Measurements from ENCODE around the gene SRSF5. TPM values are rescaled to one million over a fixed set of nuclear protein-coding genes. Genes with fewer than 3 reads are reported as not detected.

SRSF5 gene
- total and polyA plus RNA-seq, 2 of the 8 experiments (the other 6 are each of a cell fraction or from before 2014, with no cell fraction given) = 101 to 238 TPM

GRCh38 chr14:69741055-69741454 is 25.9 kb upstream of the SRSF5 start:
- no peak overlapping the region for H4K8ac ChIP-seq (ENCODE audit: extremely low read depth, insufficient read depth, low read length)
- TF ChIP-seq JUN (IDR thresholded peaks at IDR 0.05; ENCODE audit: low read depth, low read length) (no peak), SP1 (IDR thresholded peaks at IDR 0.05; ENCODE audit: low read depth, low read length) (no peak), POLR2A (IDR thresholded peaks at IDR 0.05; ENCODE audit: control extremely low read depth in 1 of 2, low read depth in 2 of 2, low read length in 2 of 2) (no peak), PHF8 (conservative IDR thresholded peaks at IDR 0.05; ENCODE audit: low read depth, low read length) (no peak), TCF12 (IDR thresholded peaks at IDR 0.05; ENCODE audit: low read depth, low read length) (no peak), BCL11A (IDR thresholded peaks at IDR 0.05; ENCODE audit: low read depth in 2 of 2, low read length in 2 of 2) (no peak), CEBPB (IDR thresholded peaks at IDR 0.05; ENCODE audit: low read depth, low read length) (no peak), CTBP2 (IDR thresholded peaks at IDR 0.05; ENCODE audit: borderline replicate concordance, insufficient read depth, insufficient read length, low read length) (no peak), MAFK (IDR thresholded peaks at IDR 0.05; ENCODE audit: low read depth, low read length) (no peak), TAF1 (IDR thresholded peaks at IDR 0.05; ENCODE audit: low read depth, low read length) (no peak)
- H2BK5ac ChIP-seq (ENCODE audit: low read depth, low read length) = no peak overlapping the region
- H3K4ac ChIP-seq (replicated peaks; ENCODE audit: insufficient read length, low read depth, low read length) = no peak overlapping the region
- H2BK15ac ChIP-seq (ENCODE audit: low read length) = no peak overlapping the region
- ChIA-PET CTCF (ENCODE audit: partially characterized antibody) (interaction anchor here (1.6 kb wide), 1 partner anchor 61 kb away, joined by 4 read pairs; no protein-coding TSS in a partner anchor), POLR2A (ENCODE audit: partially characterized antibody) (no interaction called here)
- 92% methylated on average over 1 of the region's 1 CpG; no CpG with 5 or more reads in 1 of the 2 experiments for WGBS, 2 experiments (ENCODE audit: extremely low coverage in 1 of 2, insufficient coverage in 1 of 2, insufficient read length in 1 of 2, insufficient replicate concordance in 2 of 2, low coverage in 1 of 2, low lambda C conversion rate in 2 of 2, missing lambda C conversion rate in 1 of 2)
- H3K4me3 ChIP-seq (ENCODE audit: extremely low read depth in 1 of 4, insufficient read depth in 2 of 4, low read depth in 3 of 4, low read length in 4 of 4) = no peak overlapping the region
- no peak overlapping the region for H2BK12ac ChIP-seq (ENCODE audit: low read depth, low read length)
- H3K27ac ChIP-seq (ENCODE audit: low read depth, low read length) = no peak overlapping the region
- H2BK120ac ChIP-seq (replicated peaks; ENCODE audit: low read depth, low read length) = no peak overlapping the region
- FAIRE-seq (no peak), DNase-seq (ENCODE audit: low read depth in 1 of 2, low spot score in 2 of 2) (no peak)
- no peaks in the 10 kb centered on the region for H3K23me2 ChIP-seq (ENCODE audit: low read depth, low read length)
- no peak overlapping the region for H4K91ac ChIP-seq (replicated peaks; ENCODE audit: insufficient read length, low read length)
- no peak overlapping the region for H3K14ac ChIP-seq (ENCODE audit: insufficient read length)
- H3K36me3 ChIP-seq (ENCODE audit: control insufficient read depth in 2 of 4, insufficient read depth in 4 of 4, low read length in 3 of 4) = no peaks in the 10 kb centered on the region; a peak in 1 of 8 replicates
- no peak overlapping the region for H3K9ac ChIP-seq (replicated peaks in 1 of 4; ENCODE audit: extremely low read depth in 1 of 4, low read depth in 3 of 4, low read length in 3 of 4)
- H2AFZ ChIP-seq (ENCODE audit: low read length) = no peak overlapping the region
- no peak overlapping the region for H3K4me2 ChIP-seq (ENCODE audit: insufficient read depth in 1 of 2, low read depth in 2 of 2, low read length in 2 of 2)
- H3K18ac ChIP-seq (ENCODE audit: extremely low read depth, low read length) = no peak overlapping the region
- no peaks in the 10 kb centered on the region for H3K79me1 ChIP-seq (ENCODE audit: low read depth, low read length)
- no peak overlapping the region for H3K56ac ChIP-seq (replicated peaks; ENCODE audit: insufficient read length, low read depth, low read length)
- H3K4me1 ChIP-seq (replicated peaks in 1 of 4; ENCODE audit: control insufficient read depth in 3 of 4, insufficient read depth in 4 of 4, low read length in 3 of 4) = no peaks in the 10 kb centered on the region
- H3K79me2 ChIP-seq (ENCODE audit: control insufficient read depth in 1 of 2, insufficient read depth in 2 of 2, low read length in 2 of 2) = no peaks in the 10 kb centered on the region
- no peak overlapping the region for H2AK5ac ChIP-seq (ENCODE audit: low read depth, low read length)
- H3K9me3 ChIP-seq (ENCODE audit: insufficient read depth in 2 of 2, low read depth in 1 of 2, low read length in 1 of 2) = peaks cover 14 to 16% of the 10 kb centered on the region in 2 experiments
- H4K20me1 ChIP-seq (replicated peaks in 1 of 2; ENCODE audit: control insufficient read depth in 1 of 2, insufficient read depth in 2 of 2, low read length in 2 of 2) = no peaks in the 10 kb centered on the region
- H3K23ac ChIP-seq (ENCODE audit: insufficient read length) = no peak overlapping the region
- H3K27me3 ChIP-seq (replicated peaks in 1 of 4; ENCODE audit: control insufficient read depth in 3 of 4, extremely low read depth in 1 of 4, insufficient read depth in 3 of 4, low read length in 3 of 4) = no peaks in the 10 kb centered on the region
- H2BK20ac ChIP-seq (ENCODE audit: low read length) = no peak overlapping the region
- no peak overlapping the region for H4K5ac ChIP-seq (ENCODE audit: insufficient read length, low read depth, low read length)

All from H1 (cell line).